Activated CD8-positive, alpha-beta memory T cell treated with anti-CD3 and anti-CD28 coated beads, Interleukin-2, amount 50 U/mL, for 1 hour (primary cell): ENCODE results near the gene LMOD2.
"Not testable (repeated sequence)": the region's sequence is repeated elsewhere in the genome, so short reads cannot be mapped to it uniquely, and the experiment has no call there.

Experiments used
- DNase-seq: peaks from one replicate; pipeline ENCODE4 v3.0.0-alpha.2; 2020; ENCODE audit errors: extremely low read depth

Gene LMOD2, protein sequence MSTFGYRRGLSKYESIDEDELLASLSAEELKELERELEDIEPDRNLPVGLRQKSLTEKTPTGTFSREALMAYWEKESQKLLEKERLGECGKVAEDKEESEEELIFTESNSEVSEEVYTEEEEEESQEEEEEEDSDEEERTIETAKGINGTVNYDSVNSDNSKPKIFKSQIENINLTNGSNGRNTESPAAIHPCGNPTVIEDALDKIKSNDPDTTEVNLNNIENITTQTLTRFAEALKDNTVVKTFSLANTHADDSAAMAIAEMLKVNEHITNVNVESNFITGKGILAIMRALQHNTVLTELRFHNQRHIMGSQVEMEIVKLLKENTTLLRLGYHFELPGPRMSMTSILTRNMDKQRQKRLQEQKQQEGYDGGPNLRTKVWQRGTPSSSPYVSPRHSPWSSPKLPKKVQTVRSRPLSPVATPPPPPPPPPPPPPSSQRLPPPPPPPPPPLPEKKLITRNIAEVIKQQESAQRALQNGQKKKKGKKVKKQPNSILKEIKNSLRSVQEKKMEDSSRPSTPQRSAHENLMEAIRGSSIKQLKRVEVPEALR

DNA sequence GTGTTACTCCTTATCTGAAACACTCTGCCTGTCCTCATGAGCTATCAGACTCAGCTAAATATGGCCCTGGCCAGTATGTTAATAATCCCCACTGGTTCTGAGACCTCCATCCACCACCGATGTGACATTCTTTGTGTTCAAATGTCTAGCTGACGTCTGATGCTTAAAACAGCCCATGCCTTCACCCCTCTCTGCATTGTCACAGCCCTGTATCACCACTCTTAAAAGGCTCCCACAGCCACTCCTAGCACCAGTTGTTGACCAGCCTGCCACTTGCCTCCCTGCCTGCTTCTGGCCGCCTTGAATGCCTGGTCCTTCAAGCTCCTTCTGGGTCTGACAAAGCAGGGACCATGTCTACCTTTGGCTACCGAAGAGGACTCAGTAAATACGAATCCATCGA, at the start of gene LMOD2:
TSS of gene LMOD2 (plus strand) at position 253 of the 400 bp plus-strand sequence. CDS start at position 351, 98 bp downstream.
- no peak for DNase-seq

DNA sequence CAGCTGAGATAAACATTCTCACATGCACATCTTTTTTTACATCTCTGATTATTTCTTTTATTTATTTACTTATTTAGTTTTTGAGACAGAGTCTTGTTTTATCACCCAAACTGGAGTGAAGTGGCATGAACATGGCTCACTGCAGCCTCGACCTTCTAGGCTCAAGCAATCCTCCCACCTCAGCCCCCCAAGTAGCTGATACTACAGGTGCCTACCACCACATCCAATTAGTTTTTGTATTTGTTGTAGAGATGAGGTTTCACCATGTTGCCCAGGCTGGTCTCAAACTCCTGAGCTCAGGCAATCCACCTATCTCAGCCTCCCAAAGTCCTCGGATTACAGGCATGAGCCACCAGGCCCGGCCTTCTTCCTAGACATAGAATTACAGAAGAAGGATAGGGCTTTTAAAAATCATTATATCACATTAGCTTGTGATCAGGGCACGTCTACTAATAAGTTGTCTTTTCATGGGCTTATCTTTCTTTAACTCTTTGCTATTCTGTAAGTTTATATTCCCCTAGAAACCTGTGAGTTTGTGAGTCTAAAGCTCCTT, 48.2 kb upstream of the LMOD2 start:
- no peak for DNase-seq

DNA sequence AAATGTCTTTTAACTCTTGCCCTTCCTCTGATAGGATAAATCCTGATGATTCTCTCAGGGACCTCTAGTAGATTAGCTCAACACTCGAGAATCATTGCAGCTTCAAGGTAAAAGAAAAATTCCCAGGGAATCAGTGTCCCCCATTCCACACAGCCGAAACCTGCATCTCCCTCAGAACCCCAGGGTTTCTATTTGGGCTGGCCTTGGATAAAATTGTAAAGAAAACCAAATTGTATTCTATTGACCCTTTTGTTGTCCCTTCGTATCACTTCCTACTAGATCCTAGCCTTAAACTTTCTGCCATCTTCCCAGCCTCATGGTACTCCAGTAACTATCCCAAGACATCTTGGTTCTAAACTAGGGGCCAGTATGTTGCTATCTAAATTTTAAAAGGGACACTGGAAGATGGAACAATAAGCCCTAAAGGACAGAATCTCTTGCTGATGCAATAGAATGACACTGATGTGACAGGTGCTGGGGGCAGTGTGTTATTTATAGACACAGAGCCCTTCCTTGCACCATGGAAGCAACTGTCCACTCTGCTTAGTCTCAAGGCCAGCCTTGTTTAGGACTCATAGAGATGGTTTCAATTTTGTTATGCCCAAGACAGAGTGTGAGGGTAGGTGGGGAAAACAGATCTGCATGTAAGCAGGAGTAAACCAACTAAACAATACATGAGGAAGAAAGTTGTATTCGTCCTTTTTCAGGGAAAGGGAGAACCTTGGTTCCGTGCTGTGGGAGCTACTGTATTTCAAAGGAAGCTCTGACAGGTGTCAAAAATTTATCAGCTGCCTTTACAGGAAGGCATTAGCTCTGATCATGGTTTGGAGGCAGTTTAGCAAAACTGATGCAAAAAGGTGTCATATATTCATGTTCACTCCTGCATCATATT, 46.4 kb upstream of the LMOD2 start:
- DNase-seq = no peak

DNA sequence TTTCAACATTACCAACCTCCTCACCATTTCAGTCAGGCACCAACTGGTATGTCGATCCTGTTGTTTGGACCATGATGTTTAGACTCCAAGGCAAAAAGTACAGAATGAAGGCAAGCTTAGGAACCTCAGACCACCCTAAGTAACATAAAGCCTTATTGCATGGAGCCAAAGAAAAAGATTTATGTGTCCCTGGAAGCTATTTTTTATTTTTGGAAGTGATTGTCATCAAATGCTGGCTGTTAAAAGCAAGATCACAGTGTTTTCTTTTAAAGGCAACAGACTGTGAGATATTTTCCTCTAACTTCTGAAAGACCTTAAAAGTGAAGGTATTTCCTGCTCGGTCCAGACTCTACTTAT, 45.8 kb upstream of the LMOD2 start:
- DNase-seq = no peak

DNA sequence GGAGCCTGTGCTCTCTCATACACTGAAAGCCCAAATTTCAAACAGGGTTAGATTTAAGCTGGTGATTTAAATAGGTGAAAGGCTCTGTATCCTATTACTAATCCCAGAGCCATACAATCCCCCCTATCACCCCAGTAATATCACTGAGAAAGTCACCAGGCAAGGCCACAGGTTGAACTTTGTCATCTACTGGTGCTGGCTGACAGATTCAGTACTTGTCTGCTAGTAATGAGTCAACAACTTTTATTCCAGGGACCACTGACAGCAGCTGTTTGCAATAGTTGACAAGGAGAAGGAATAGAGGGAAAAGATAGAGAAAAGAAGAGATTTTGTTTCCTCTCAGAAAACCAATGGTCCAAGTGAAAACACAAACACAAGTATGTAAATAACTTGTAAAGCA, 43.6 kb upstream of the LMOD2 start:
- DNase-seq = no peak

DNA sequence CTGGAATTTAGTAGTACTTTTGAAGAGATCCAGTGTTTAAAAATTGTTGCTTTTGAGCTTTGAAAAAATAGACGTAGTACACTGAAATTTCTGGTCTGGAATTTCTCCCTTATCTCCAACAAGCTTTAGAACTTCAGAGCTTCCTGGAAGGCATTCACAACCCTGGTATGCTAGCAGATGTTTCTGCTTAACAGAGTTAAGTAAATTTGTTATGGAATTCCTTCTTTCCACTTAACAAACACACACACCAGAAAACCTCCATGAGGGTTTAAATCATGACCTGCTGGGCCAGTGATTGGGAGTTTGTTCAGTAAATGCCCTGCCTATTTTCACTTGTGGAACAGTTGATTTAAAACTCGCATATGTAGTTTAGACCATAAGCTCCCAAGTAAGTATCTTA, 40.3 kb upstream of the LMOD2 start:
- no peak for DNase-seq

DNA sequence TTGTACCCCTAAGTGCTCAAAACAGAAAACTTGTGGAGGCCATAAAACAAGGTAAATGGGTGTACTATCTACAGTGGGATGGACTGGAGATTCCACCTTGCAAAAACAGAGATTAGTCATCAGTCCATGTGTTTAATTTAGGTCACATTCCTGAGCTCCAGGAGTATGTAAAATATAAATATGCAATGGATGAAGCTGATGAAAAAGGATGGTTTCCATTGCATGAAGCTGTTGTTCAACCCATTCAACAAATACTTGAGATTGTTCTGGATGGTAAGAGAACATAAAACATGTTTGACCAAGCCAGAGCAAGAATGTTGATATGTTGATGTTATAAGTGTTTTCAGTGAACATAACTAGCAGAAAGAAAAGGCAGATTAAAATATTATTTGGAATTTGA, 39.4 kb upstream of the LMOD2 start:
- no peak for DNase-seq

DNA sequence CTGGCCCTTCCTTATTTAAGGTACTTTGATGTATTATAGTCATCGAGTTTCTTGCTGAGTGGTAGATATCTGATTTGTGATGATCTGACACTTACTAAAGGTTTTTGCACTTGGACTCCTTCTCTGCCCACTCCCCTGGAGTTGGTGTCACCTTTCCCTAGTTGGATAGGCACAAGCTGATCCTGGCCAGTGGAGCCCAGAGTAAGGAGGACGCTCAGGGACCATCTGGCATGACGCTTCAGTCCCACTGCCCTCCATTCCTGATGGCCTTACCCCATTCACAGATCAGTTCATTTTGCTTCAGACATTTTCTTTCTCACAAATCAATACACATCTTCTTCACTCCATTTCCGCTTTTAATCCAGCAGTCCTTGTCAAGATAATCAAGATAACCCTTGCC, 34.0 kb upstream of the LMOD2 start:
- DNase-seq = no peak

DNA sequence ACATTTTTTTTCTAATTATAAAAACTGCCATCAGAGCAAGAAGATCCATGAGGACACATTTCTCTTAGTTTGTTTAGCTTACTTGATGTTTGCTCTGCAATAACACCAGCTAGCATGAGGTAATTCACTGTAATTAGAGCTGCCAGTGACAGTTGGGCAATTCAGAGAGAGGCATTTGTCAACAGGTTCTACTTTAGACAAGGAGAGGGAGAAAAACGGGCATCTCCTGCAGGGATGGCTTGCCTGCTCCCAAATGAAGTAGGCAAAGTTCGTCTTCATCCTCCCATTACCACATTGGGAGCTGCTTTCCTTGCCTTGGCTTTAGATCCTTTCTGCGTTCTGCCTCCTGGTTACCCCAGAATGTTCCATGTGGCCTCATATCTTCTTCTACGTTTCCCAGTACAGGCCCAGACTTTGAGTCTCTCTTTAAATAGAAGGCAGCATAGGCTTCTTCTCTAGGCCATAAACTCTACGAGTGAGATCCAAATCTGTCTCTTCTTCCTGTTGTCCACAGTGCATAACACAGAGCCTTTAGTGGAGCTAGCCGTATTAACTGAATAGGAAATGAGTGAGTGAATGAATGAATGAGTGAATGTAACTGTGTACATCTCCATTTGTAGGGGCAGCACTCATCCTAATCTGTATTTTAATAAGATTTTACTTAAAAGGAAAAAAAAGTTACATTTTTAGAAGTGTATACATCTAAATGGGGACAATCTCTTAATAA, 32.8 kb upstream of the LMOD2 start:
- DNase-seq = no peak

DNA sequence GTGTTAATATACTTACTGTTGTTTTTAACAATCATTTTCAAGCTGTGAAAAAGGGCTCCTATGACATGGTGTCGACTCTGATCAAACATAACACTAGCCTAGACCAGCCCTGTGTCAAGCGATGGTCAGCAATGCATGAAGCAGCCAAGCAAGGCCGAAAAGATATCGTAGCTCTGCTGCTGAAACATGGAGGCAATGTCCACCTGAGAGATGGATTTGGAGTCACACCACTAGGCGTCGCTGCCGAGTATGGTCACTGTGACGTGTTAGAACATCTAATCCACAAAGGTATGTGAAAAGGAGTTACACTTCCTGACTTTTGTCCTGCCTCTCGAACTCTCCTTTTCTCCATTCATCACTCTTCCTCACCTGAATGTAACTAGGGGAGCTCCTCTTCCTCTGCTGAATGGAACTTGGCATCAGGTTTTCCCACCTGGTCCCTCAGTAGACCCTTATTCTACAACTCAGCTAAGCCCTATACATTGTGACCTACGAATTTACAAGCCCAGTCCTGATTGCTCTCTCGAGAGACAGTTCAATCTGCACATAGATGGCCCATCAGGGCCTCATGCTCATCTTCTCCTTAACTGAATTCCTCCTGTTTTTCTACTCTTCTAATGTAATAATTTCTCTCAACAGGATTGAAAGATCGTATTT, 31.0 kb upstream of the LMOD2 start:
- peak; percentile 3 for DNase-seq

DNA sequence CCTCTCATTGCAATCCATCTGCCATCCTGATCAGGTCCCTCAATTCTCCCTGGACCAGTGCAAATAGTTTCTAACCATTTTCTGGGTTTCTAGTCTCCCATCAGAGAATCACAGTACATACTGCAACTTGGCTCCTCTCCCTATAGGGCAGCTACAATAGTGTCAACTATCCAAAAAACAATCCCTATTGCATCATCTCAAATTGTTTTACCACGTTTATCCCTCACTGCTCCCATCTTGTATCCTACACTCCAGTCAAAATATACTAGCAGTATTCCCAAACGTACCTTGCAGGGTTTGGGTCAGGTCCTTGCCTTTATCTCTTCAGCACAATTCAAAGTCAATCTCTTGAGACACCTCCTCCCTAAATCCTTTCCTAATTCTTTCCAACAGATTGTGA, 30.4 kb upstream of the LMOD2 start:
- no peak for DNase-seq

DNA sequence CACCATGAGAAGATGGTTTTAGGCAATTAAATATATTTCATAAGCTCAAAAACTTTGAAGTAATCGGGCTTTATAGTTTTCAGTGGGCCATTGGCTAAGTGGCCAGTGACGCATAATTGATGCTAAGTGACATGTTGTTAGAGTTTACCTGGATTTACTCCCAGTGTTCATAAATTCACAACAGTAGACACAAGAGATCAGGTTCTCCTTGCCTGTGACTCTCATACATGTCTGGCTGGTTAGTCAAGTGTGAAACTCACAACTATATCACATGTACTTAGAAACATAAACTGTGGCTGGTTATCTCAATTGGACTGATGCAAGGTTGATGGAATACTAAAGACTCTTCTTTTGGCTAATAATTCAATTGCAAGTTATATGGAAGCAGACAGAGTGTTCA, 27.8 kb upstream of the LMOD2 start:
- no peak for DNase-seq

DNA sequence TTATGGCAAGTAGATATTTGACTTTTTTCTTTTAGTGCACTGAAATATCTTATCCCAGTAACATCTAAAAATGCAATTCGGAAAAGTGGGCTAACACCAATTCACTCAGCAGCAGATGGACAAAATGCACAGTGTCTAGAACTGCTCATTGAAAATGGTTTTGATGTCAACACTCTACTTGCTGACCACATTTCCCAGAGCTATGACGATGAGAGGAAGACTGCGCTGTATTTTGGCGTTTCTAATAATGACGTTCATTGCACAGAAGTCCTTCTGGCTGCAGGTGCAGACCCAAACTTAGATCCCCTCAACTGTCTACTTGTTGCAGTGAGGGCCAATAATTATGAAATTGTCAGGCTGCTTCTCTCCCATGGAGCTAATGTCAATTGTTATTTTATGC, 26.8 kb upstream of the LMOD2 start:
- no peak for DNase-seq

DNA sequence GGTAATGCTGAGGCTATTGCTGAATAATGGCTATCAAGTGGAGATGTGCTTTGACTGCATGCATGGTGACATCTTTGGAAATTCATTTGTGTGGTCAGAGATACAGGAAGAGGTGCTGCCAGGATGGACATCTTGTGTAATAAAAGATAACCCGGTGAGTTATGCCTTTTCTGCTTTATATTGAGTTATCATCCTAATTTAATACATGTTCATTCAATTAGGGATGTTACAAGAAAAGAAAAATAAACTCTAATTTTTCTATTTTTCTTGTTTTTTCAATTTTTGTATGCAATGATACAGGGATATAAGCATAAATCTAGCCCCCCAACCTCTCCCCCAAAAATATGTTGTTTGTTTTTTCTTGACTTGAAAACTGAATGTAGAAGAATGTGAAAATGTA, 26.4 kb upstream of the LMOD2 start:
- no peak for DNase-seq

DNA sequence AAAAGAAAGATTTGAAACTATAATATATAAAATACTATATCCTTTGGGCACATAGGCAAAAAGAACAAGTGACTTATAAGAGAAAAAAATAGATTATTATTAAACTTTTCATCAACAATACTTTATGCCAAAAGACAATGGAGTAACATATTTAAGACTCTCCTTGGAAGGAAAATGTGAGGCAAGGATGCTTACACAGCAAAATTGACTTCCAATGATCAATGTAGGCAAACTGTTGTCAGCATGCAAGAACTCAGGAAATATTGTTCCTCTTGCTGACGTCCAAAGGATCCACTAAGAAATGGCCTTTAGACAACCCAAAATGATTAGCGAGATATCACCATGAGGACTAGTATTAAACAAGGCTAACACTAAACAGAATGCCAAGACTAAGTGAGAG, 22.9 kb upstream of the LMOD2 start:
- no peak for DNase-seq

DNA sequence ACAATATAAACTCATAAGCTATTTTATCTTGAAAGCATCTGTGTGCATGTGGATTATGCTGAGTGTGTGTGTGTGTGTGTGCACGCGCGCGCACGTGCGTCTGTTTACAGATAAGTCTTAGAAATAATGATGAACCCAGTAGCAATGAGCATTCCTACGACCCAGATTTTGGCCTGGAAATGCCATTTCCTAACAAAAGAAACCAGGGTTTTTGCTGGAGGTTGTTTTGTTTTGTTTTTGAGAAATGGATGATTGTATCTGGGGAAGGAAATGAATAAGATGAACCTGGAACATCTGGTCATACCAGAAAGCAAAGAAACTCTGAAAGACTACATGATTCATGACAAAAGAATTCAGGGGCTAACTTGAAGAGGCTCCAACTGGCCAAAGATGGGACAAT, 22.1 kb upstream of the LMOD2 start:
- DNase-seq = no peak

DNA sequence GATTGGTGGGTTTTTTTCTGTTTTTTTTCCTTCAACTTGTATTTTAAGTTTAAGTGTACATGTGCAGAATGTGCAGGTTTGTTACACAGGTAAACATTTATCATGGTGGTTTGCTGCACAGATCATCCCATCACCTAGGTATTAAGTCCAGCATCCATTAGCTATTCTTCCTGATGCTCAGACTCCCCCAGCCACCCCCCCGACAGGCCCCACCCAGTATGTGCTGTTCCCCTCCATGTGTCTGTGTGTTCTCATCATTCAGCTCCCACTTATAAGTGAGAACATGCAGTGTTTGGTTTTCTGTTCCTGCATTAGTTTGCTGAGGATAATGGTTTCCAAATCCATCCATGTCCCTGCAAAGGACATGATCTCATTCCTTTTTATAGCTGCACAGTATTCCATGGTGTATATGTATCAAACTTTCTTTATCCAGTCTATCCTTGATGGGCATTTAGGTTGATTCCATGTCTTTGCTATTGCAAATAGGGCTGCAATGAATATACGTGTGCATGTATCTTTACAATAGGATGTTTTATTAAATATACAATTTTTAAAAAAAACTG, 21.6 kb upstream of the LMOD2 start:
- not testable (repeated sequence) for DNase-seq

DNA sequence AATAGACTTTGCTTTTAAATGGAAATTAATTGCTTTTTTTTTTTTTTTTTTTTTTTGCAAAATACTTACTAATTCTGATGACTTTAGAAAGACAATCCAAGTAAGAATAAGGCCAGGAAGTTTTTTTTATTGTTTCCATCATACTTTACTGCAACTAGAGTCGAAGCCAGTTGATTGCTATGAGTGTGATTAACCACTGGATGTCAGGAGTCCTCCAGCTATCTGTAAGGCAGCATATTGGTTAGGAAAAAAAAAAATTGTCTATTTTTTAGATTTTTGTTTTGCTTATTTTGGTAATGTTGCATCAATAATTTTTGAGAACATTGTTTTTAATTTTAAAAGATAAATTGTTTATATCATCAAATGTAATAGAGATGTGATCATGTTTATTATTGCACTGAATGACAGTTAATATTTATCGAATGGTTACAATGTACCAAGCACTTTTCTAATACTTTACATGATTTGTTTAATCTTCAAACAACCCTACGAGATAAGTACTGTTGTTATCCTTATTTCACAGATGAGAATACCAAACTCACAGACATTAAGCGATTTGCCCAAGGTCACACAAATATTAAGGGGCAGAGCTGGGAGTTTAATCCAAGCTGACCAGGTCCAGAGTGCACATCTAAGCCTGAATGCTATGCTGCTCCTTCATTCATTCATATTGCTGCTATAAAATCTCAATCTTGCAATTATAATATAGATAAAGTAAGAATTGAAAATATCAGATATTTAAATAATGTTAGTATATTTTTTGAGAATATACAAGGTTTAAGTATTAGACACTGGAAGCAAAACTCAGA, 19.9 kb upstream of the LMOD2 start:
- DNase-seq = no peak

DNA sequence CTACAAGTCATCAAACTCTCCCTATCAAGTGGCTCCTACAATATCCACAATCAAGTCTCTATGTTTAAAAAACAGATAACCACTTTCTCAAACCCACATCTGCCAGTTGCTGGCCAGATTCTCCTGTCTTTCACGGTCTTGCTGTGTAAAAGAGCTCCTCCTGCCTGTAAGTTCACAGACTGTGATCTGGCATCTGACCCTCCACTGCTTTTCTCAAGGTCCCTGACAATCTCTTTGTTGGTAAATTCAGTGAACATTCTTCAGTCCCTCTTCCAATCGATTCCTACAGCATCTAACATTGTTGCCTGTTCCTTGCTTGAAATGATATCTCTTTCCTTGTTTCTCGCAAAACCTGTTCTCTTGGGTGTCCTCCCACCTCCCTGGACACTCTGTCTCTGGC, 18.5 kb upstream of the LMOD2 start:
- no peak for DNase-seq

DNA sequence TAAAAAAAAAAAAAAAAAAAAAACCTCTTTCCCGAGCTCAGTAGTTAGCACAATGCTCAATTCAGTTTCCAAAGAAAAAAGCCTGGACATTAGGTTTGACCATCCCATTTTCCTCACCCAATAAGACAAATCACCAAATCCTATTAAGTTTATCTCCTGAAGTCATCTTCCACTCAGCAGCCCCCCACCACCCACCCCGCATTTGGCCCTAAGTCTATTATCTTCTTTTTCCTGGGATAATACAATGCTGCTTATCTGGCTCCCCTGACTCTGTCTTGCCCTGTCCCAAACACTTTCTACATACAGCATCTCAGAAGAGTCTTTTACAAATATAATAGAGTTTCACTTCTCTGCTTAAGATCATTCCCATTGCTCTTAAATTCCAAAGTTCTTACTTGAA, 17.8 kb upstream of the LMOD2 start:
- DNase-seq = no peak
